ENCODE measurements around the gene KRT74.
"Not testable (repeated sequence)": the region's sequence is repeated elsewhere in the genome, so short reads cannot be mapped to it uniquely, and the experiment has no call there.

Gene KRT74

DNA sequence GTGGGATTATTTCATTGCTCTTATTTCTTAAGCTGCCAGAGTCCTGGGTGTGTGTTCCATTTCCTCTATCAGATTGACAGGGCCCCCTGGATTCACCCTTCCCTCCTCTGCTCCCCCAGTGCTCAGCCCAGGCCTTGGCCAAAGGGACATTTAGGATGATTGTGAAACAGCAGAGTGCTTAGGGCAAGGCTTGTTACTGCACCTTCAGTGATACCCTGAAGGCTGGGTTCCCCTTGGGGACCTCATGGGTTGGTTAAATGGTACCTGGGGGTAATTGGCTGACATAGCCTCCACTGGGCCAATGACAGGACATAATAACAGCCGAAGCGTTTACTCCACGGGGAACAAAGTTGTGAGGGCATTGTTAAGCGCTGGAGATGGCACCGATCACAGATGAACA is 28.9 kb upstream of the KRT74 start:
- DNase-seq (ENCODE audit: low spot score), result no peak

DNA sequence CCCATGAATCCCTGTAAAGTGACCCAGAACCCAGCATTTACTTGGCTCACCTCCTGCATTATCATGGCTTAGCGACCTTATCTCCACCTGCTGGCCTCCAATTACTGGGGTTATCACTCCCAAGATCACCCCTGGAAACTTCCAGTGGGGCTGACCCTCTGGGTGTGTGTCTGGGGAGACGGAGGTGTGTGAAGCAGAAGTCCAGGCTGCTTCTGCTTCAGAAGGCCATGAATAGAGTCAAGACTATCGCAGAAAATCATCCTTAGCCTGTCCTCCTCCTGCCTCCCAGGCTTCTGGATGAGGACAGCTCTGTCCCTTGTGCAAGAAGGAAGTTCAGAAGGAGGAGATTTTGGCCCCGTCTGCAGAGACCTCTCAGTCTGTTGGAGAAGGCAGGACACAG is 28.0 kb upstream of the KRT74 start:
- DNase-seq (ENCODE audit: low spot score), result no peak

DNA sequence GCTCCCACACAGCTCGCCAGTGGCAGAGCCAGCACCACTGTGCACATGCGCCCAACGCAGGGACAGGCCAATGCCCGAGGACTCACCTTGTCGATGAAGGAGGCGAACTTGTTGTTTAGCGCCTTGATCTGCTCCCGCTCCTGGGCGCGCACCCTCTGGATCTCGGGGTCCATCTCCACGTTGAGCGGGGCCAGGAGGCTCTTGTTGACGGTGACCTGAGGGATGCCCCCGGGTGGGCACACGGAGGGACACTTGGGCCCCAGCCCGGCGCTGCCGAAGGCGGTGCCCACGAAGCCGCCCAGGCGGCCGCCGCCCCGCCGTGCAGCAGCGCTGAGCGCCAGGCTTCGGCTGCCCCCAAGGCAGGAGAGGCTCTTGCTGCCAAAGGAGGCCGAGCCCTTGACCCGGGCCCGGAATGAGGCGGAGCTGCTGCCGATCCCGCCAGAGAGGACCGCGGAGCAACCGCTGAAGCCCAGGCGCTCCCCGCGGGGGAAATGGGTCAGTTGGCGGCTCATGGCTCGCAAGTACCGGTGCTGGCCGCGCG is 27.4 kb upstream of the KRT74 start, which contains the start of gene KRT72:
TSS of gene KRT72 (minus strand) at position 523 of the 541 bp plus-strand sequence. CDS start at position 512, 11 bp downstream.
- no peak for DNase-seq (ENCODE audit: low spot score)

DNA sequence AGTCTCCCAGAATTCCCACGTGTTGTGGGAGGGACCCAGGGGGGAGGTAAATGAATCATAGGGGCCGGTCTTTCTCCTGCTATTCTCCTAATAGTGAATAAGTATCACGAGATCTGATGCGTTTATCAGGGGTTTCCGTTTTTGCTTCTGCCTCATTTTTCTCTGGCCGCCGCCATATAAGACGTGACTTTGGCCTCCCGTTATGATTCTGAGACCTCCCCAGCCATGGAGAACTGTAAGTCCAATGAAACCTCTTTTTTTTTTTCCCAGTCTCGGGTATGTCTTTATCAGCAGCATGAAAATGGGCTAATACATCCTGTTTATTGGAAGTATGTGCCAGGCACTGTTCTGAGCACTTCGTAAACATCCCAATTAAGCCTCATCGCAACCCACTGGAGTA is 26.8 kb upstream of the KRT74 start:
- no peak for DNase-seq (ENCODE audit: low spot score)

DNA sequence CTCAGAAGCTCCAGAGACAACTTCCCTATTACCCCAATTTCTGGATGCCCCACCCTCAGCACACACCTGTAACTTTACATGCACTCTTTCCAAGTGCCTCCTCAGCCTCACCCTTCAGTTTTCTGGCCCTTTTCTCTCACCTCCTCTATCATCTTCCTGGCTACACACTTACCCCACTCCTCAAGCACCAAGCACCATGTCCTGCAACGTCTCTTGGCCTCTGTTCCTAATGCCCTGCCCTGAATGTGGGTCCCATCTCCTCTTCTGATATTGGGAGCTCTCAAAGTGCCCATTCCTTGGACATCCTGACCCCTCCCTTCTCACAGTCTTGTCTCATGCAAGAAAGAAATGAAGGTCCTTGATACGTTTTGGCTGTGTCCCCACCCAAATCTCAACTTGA is 26.4 kb upstream of the KRT74 start:
- DNase-seq (ENCODE audit: low spot score), result no peak

DNA sequence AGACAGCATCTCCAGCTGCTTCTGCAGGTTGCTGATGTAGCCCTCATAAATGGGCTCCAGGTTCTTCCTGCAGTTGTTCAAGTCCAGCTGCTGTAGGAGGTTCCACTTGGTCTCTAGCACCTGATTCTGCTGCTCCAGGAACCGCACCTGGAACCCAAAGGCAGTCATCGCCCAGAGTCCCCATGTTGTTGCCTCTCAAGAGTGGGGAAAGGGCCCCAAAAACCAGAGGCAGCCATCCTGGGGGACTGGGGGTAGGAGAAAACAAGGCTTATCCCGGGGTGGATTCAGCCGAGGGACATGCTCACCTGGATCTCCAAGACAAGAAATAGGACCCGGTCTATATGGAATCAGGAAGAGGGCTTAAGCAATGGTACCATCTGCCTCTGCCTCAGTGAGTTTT is 25.3 kb upstream of the KRT74 start:
- no peak for DNase-seq (ENCODE audit: low spot score)

DNA sequence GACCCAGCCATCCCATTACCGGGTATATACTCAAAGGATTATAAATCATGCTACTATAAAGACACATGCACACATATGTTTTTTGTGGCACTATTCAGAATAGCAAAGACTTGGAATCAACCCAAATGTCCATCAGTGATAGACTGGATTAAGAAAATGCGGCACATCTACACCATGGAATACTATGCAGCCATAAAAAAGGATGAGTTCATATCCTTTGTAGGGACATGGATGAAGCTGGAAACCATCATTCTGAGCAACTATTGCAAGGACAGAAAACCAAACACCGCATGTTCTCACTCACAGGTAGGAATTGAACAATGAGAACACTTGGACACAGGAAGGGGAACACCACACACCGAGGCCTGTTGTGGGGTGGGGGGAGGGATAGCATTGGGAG is 20.6 kb upstream of the KRT74 start:
- DNase-seq (ENCODE audit: low spot score), result not testable (repeated sequence)

DNA sequence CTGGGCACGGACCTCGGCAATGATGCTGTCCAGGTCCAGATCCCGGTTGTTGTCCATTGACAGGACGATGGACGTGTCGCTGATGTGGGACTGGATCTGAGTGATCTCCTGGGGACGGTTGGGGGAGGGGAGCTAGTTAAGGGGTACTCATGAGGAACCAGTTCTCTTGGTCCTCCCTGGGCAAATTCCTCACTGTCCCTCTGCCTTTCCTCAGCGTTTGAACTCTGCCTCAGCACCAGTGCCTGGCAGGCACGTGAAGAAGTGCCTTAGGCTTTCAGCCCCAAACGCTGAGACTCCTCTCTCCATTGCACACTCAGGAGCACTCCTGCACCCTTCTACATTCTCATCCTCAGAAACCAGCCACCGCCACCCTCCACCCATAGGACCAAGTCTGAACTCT is 17.9 kb upstream of the KRT74 start:
- no peak for DNase-seq (ENCODE audit: low spot score)

DNA sequence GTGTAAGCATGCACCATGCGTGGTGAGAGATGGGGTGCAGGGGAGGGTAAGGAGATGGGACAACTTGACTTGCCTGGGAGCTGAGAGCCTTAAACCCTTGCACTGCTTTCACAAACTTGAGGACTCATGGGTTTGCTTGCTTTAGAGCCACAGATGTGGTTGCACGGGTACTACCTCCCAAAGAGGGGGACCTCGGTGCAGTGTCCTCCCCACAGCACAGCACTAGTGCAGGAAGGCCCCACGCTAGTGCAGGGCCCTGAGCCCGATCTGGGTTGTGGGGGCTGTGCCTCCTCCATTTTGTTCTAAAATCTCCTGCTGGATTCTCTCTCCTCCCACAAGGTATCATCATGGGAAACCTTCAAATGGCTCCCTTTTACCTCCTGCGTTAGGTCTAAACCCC is 16.4 kb upstream of the KRT74 start:
- DNase-seq (ENCODE audit: low spot score), result no peak

DNA sequence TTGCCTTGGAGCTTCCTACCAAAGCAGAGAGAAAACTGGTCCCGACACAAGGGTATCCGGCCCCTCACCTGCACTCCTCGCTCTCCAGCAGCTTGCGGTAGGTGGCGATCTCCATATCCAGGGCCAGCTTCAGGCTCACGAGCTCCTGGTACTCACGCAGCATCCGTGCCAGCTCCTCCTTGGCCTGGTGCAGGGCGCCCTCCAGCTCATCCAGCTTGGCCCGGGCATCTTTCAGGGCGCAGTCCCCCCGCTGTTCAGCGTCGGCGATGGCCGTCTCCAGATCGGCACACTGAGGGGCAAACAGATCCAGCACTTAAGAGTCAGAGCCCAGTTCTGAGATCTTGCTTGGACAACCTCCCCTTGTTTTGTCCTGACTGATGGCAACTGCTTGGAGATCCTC is 13.9 kb upstream of the KRT74 start:
- no peak for DNase-seq (ENCODE audit: low spot score)

DNA sequence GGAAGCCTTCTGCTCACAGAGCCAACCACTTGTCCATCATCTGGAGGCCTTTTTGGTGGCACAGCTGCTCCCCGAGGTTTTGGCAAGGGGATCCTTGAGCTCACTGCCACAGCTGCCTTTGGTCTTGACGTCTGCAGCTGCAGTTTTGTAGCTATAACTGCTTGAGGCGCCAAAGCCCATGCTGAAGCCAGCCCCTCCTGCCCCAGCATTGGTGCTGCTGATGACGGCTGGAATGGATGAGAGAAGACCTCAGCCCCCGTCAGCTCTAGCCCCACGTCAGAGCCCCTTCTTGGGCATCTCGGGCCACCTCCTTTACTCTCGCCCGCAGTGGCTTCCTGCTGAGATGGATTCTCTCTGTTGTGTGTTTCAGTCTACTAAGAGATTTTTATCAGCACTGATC is 12.3 kb upstream of the KRT74 start:
- no peak for DNase-seq (ENCODE audit: low spot score)

DNA sequence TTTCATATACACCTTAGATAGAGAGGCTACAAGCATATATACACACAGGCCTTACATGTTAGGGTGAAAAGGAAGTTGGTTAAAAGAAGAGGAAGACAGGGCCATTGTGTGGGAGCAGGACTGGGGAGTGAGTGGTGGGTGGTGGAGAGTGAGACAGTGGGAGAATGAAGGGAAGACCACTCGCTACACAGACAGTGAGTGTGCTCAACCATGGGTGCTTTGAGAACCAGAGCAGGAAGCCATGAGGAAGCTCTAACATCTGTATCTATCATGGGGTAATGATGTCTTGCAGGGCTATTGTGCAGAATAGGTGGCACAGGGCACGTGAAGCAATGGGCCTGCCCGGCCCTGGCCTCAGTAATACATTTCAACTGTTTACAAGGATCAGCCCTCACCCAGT is 11.4 kb upstream of the KRT74 start:
- DNase-seq (ENCODE audit: low spot score), result no peak

DNA sequence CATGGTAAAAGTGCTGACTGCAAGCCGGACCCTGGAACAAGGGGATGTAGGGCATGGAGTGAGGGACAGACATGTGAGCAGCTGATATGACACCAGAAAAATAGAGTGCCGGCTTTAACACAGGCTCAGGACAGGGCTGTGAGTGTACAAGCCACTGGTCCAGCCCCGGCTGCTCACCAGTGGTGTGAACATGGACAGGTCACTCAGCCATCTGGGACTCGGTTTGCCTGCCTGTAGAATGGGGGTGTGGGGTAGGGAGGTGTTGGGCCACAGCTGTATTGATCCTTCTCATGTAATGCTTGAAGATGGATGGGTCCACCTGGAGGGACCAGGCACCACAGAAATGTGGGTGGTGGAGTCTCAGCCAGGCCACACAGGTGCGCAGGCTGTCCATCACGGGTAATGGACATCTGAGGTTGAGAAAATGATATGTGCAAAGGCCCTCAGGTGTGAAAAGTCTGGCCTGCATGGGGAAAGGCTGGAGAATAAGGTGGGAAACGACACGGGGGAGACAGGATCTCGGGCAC is 10.6 kb upstream of the KRT74 start:
- DNase-seq (ENCODE audit: low spot score), result no peak

DNA sequence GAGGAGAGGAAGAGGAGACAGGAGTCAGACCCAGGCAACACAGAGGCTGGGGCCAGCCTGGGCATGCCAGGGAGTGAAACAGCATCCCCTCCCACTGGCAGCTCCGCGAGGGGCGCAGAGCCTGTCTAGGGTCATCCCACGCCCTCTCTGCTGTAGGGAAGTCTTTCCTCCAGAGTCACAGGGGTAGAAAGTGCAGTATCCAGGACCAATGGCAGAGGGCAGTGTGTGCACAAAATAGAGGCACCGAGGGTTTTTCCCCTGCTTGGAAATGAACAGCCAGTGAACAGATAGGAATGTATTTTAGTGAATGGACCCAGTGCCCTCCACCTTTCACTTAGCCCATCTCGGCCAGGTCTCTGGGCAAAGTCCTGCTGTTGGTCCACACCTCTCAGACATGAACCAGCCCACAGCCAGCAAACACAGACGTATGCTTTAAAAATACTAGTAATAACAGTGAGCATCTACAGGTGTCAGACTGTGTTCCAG is 9.4 kb upstream of the KRT74 start:
- peak; percentile 37 for DNase-seq (ENCODE audit: low spot score)

DNA sequence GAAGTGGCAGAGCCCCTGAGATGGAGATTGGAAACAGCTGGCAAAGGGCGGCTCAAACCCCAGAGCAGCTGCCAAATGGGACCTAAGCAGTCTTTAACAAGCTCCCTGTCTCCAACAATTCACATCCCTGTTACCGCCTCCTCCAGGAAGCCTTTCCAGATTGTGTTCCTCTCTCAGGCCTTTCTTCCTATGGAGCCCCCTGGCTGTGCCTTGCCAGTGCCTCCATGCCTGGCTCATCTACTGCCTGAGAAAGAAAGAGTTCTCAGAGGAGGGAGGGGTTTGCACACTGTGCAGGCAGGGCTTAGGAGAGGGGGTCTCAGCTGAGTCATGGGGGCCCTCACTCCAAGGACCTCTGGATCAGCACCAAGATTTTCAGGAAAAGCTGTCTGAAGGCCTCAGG is 8.8 kb upstream of the KRT74 start:
- no peak for DNase-seq (ENCODE audit: low spot score)

DNA sequence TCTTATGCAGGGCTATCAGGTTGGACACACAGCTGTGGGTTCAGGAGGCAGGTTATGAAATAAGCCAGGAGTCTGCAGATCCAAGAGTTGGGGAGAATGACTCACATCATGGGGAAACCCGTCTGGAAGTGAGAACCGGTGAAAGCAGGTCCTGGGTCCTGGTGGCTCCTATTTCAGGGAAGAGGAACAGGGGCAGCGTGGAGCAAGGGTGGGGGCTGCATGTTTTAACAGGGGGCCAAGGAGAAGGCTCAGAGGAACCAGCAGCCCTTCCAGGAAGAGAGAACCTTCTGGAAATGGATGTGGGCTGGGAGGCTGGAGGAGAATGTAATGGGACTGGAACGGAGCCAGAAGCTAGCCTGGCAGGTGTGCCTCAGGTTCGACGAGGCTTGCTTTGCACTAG is 7.8 kb upstream of the KRT74 start:
- no peak for DNase-seq (ENCODE audit: low spot score)

DNA sequence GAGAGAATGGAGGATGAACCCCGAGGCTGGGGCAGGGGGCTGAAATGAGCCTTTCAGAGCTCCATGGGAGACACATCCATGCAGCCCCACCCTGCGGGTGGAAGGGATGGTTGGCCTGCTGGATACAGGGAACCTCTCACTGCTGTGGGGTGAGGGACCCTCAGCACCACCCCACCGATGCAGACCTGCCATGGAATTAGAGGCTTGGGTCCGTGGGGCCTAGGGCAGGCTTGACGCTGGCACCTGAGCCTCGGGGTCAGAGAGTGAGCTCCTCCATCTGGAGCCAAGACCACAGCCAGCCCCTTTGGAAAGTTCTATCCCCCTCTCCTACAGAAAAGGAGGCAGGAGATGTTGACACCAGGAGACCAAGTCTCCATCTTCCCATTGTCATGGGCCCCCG is 7.4 kb upstream of the KRT74 start:
- DNase-seq (ENCODE audit: low spot score), result no peak

DNA sequence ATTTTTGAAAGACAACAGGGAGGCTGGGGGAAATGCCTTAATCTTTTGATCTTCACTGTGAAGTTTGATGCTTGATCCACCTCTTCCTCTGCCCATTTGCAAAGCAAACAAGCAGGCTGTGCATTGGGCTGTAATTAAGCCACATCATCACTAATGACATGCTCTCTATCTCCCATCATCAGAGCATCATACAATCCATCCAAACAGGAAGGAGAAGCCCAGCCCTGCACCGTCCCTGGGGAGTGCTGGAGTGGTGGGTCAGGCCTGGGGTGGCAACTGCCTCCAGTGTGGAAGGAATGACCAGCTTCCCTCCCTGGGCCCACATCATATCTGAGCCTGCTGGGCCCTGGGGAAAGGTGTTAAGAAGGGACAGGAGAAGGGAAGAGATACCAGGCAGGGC is 6.9 kb upstream of the KRT74 start:
- no peak for DNase-seq (ENCODE audit: low spot score)

DNA sequence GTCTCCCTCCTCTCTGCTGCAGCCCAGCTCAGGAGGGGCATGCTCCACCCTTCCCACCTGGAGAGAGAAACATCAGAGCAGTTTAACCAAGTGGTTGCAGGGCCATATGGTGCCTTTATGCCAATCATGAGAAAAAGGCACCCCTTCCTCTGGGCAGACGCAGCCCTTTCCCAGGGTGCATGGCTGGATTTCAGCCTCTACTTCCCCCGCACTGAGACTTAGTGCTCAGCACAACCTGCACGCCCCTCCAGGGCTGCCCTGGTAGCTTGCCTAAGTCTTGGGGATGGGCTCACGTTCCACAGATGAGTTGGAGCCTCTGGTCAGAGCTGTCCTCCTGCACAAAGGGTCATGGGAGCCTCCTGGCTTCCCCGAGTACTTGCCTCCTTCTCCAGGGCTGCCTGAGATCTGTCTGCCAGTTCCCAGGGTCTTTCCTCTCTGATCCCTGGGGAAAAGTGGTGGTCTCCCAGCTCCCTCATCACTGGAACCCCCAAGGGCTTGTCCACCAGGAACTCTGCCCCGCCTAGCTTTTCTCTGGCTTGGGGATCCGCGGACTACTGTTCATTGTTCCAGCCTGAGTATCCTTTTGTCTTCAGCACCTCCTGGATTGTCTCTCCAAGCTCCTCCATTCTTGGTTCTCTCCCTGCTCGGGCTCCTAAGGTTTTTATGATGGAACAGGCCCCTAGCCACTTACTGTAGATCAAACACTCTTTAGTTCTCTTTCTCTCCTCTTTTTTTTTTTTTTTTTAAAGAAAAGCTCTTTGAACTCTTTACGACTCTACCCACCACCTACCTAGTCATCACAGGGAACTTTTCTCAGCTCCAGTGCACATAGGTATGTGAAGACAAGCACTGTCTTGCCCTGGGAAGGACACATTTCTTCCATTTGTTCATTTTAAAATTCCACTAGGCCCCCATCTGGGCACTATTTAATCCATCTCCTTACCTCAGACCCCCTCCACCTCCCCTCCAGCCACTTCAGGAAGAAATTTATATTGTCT is 6.1 kb upstream of the KRT74 start:
- DNase-seq (ENCODE audit: low spot score), result no peak

DNA sequence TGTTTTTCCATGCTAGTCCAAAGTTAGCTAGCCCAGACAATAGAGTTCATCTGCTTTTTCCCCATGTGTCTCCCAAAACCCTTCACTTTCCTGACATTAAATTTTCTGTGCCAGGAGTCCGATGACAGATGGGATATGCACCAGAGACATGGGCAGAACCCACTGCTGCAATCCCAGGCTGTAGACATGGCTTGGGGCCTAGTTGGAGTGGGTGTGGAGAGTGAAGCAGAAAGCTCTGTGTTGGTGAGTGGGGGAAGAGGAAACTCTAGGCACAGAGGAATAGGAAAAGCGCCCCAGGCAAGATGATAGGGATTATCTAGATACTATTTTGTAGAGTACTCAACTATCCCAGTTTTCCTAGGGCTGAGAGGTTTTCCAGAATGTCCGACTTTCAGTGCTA is 4.8 kb upstream of the KRT74 start:
- DNase-seq (ENCODE audit: low spot score), result no peak

DNA sequence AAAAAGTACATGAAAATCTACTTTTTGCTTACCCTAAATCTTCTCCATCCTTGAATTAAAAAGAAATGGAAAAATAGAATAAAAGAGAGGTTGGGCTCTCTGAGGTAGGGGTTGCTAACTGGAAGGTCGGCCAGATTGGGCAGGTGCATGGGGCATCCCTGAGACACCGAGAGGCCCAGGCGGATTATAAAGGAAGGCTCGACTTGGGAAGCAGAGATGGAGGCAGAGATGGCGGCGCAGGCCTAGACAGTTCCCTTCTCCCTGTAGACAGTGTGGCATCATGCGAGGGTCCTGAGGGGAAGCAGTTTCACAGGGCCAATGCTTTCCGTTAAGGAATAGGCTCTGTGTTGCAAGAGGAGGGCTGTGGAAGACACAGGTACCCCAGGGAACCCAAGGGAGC is 3.7 kb upstream of the KRT74 start:
- no peak for DNase-seq (ENCODE audit: low spot score)

DNA sequence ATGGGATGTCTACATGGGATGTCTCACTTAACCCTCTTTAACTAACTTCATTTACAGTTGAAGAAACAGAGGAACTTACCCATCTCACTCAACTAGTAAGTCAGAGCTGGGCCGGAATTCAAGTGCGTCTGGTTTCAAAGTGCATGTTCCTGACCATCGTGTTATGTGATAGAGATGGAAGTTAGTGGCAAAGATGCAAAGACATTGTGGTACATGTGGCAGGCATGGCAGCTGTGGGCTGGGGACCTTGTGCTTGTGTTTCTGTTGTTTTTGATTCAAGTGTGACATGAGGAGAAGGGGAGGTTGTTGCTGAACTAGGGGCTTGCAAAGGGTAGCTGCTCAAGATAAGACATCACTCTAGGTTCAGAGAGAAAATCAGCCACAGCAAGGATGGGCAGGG is 2.3 kb upstream of the KRT74 start:
- no peak for DNase-seq (ENCODE audit: low spot score)

DNA sequence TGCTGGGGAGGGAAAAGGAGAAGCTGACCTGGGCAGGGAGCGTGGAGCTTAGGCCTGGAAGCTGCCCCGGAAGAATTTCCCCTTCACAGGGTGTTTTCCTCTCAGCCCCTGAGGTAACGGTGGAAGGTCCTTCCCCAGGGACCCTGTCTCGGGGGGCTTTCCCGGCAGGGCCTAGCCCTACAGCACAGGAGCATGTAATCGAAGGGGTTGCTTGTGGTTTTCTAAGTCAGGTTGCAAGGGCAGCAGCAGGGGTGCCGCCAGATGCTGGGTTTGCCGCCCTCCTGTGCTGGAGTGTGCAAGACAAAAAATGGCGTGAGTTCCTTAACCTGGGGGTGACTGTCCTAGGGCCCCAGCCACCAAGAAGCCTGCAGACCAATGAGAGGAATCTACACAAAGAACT is 1.6 kb upstream of the KRT74 start:
- DNase-seq (ENCODE audit: low spot score), result no peak

Data from globus pallidus (tissue), 1 donor.